Tibial nerve (tissue), 4 donors: ENCODE data around the gene GRIN2B. TPM values are rescaled to one million over a fixed set of nuclear protein-coding genes. Genes with fewer than 3 reads are reported as not detected.

Experiments used
- DNase-seq, 2 donors: peaks; one replicate each; pipeline ENCODE4 v3.0.0-alpha.2; 2019; ENCODE audit warnings: low spot score in 2 of 2
- H3K27ac ChIP-seq, 4 donors: fragments of 200-600 bp; sonication (generic) in 3 of 4; one replicate each; pipeline ENCODE4 v1.5.1; 2017 to 2019; ENCODE audit warnings: mild to moderate bottlenecking in 1 of 4
- H3K27me3 ChIP-seq, 2 donors: fragments of 200-600 bp; sonication (generic) in 1 of 2; one replicate each; pipeline versions ENCODE4 v1.5.1 to v1.6.0; 2017 to 2019
- H3K36me3 ChIP-seq, 3 donors: fragments of 200-600 bp; sonication (generic); one replicate each; pipeline ENCODE4 v1.5.1; 2018 to 2019
- H3K4me1 ChIP-seq, 4 donors: fragments of 200-600 bp; sonication (generic) in 3 of 4; one replicate each; pipeline ENCODE4 v1.5.1; 2017 to 2019
- H3K4me3 ChIP-seq, 4 donors: fragments of 200-600 bp; sonication (generic) in 3 of 4; one replicate each; pipeline ENCODE4 v1.5.1; 2017 to 2019; ENCODE audit warnings: mild to moderate bottlenecking in 1 of 4, moderate library complexity in 1 of 4
- H3K9me3 ChIP-seq, 4 donors: fragments of 200-600 bp; sonication (generic) in 3 of 4; one replicate each; pipeline ENCODE4 v1.5.1; 2017 to 2019
- CTCF ChIP-seq, 5 experiments: fragments of 200-600 bp in 3 of 5; fragments of 450-650 bp in 2 of 5; sonication (generic) in 3 of 5; IDR thresholded peaks; one replicate each; pipeline ENCODE4 v1.5.1; 2016 to 2019; ENCODE audit warnings: antibody characterized with exemption in 5 of 5, mild to moderate bottlenecking in 3 of 5, moderate library complexity in 2 of 5
- EP300 ChIP-seq, 2 donors: sonication (generic); formaldehyde crosslinking; IDR thresholded peaks; one replicate each; pipeline ENCODE4 v1.6.1; 2017; ENCODE audit warnings: antibody characterized with exemption in 2 of 2, mild to moderate bottlenecking in 1 of 2
- POLR2A ChIP-seq, 2 donors: fragments of 450-650 bp; IDR thresholded peaks; one replicate each; pipeline ENCODE4 v1.6.1; 2017; ENCODE audit warnings: antibody characterized with exemption in 2 of 2, mild to moderate bottlenecking in 2 of 2, moderate library complexity in 2 of 2
- WGBS, 2 donors: methylation state at CpG; one replicate each; pipeline ENCODE4 v1.1.5; 2018; 5-methylcytosine and 5-hydroxymethylcytosine counted together
- total RNA-seq, 4 donors: library from RNA; depleted of rRNA; stranded (reverse); fragments of >200 nt; gene quantifications; one replicate each; pipeline ENCODE4 v1.1.0, GENCODE V29; 2016

Gene GRIN2B
- total RNA-seq, 4 donors from 2014 or later = 0.39 to 2.6 (median 1.9) TPM

GRCh38 chr12:13980538-13981295, 685 bp downstream of the GRIN2B start:
- H3K27me3 ChIP-seq = peaks cover 0 to 36% of the 10 kb centered on the region in 2 donors
- no peaks in the 10 kb centered on the region for H3K9me3 ChIP-seq
- WGBS, 2 donors = 1% methylated on average over 40 to 50 of the region's 53 CpGs

DNA sequence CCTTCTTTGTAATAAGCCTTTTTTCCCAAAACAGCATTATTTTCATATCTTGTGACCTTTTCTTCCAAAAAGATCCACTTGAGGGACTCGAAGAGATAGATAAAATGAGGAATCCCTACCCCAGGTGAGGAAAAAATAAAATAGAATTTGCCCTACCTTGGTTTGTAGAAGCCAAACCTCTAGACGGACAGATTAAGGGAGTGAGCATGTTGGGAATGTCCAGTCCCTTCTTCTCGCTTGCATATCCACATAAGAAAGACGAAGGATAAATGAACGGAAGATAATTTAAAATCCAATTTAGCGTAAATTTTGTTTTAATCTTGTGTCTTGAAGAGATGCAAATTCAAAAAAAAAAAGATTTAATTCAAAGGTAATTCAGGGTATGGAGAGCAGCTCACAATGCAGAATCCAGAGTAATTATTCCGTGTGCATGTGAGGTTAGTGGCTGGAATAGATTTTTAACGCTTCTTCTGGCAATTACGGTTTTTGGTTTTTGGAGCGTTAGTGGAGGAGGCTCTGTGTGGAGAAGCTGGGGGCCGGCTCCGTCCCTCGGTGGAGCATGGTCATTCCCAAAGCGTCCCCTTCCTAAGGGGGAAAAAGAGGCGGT, 1.5 kb downstream of the GRIN2B start:
- Histone ChIP-seq H3K4me1 (peaks cover 0 to 28% (median 3%) of the 10 kb centered on the region in 4 donors), H3K36me3 (no peaks in the 10 kb centered on the region), H3K4me3 (peak overlapping the region in 3 of 4 donors; percentile 27 to 54 (median 46)), H3K27ac (peak overlapping the region in 1 of 4 donors; percentile 27), H3K27me3 (peaks cover 0 to 36% of the 10 kb centered on the region in 2 donors), H3K9me3 (no peaks in the 10 kb centered on the region)
- no peak for TF ChIP-seq POLR2A (IDR thresholded peaks at IDR 0.05)
- no peak for TF ChIP-seq EP300 (IDR thresholded peaks at IDR 0.05)
- no peak for TF ChIP-seq CTCF (IDR thresholded peaks at IDR 0.05)
- DNase-seq = no peak
- 28 to 31% methylated on average over 15 of the region's 15 CpGs for WGBS, 2 donors

More at GRCh38 chr12:13980538-13981295, 685 bp downstream of the GRIN2B start:
- peak overlapping the region; percentile 26 to 54 (median 36) for H3K4me3 ChIP-seq
- no peak for DNase-seq
- peak overlapping the region in 1 of 4 donors; percentile 27 for H3K27ac ChIP-seq
- H3K36me3 ChIP-seq = no peaks in the 10 kb centered on the region
- TF ChIP-seq CTCF (IDR thresholded peaks at IDR 0.05) (no peak), EP300 (IDR thresholded peaks at IDR 0.05) (no peak), POLR2A (IDR thresholded peaks at IDR 0.05) (no peak)
- H3K4me1 ChIP-seq = peaks cover 0 to 28% (median 3%) of the 10 kb centered on the region in 4 donors

DNA sequence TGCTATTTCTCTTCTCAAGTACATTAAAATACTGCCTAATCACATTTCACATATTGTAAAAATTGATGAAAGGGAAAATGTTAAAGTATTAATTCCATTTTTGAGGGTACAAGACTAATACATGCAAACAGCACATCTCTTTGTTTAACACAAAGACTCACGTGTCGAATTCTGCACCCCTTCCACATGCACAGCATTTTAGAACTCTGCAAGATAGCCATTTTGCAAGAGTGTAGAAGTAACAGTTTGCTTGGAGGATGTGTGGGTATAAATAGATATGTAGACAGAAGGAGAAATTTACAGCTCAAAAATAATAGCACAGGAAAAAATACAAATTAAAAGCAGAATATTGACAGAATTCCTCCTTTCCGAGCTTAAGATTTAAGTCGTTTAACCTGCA, 2.5 kb downstream of the GRIN2B start:
- TF ChIP-seq CTCF (IDR thresholded peaks at IDR 0.05) (no peak), POLR2A (IDR thresholded peaks at IDR 0.05) (no peak), EP300 (IDR thresholded peaks at IDR 0.05) (no peak)
- WGBS, 2 donors = 73 to 76% methylated on average over 4 of the region's 4 CpGs
- no peak for DNase-seq
- Histone ChIP-seq H3K4me1 (peaks cover 0 to 28% (median 3%) of the 10 kb centered on the region in 4 donors), H3K4me3 (no peak overlapping the region), H3K36me3 (no peaks in the 10 kb centered on the region), H3K27me3 (peaks cover 0 to 36% of the 10 kb centered on the region in 2 donors), H3K27ac (no peak overlapping the region), H3K9me3 (no peaks in the 10 kb centered on the region)

- WGBS, 2 donors = 85 to 87% methylated on average over 2 of the region's 2 CpGs
- Histone ChIP-seq H3K27ac (no peak overlapping the region), H3K9me3 (no peaks in the 10 kb centered on the region), H3K36me3 (no peaks in the 10 kb centered on the region), H3K27me3 (peaks cover 0 to 23% of the 10 kb centered on the region in 2 donors), H3K4me3 (no peak overlapping the region), H3K4me1 (peaks cover 0 to 24% (median 3%) of the 10 kb centered on the region in 4 donors)
- DNase-seq = no peak
- TF ChIP-seq POLR2A (IDR thresholded peaks at IDR 0.05) (no peak), CTCF (IDR thresholded peaks at IDR 0.05) (no peak), EP300 (IDR thresholded peaks at IDR 0.05) (no peak)
Measured at GRCh38 chr12:13976880-13977279, 4.5 kb downstream of the GRIN2B start.

DNA sequence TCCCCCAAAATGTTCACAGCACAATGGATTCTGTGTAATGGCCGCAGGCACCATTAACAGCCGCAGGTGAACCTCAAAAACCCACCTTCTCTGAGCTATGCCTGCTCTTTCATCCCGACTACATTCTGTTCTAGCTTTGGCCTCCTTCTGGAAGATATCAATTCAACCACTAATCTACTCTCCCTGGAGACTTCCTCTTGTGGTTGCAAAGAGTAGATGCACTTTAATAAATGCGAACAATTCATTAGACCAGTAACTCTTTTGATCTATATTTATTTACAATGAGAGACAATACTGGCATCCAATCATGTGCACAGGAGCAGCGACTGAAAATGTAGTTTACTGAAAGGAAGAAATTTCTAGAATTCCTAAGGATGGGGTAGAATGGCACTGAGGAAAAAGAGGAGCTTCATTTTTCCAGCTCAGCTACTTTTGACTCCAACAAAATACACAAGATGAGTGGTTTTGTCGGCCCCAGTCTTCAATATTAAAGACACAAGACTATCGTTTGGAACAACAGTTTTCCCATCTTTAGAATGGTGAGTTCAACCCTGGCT, 5.3 kb downstream of the GRIN2B start:
- 52 to 53% methylated on average over 7 of the region's 7 CpGs for WGBS, 2 donors
- H3K9me3 ChIP-seq = no peaks in the 10 kb centered on the region
- H3K4me3 ChIP-seq = no peak overlapping the region
- no peak overlapping the region for H3K27ac ChIP-seq
- H3K4me1 ChIP-seq = peaks cover 0 to 16% (median 3%) of the 10 kb centered on the region in 4 donors
- H3K36me3 ChIP-seq = no peaks in the 10 kb centered on the region
- DNase-seq = no peak
- TF ChIP-seq POLR2A (IDR thresholded peaks at IDR 0.05) (no peak), CTCF (IDR thresholded peaks at IDR 0.05) (no peak), EP300 (IDR thresholded peaks at IDR 0.05) (no peak)
- H3K27me3 ChIP-seq = peaks cover 0 to 19% of the 10 kb centered on the region in 2 donors
